OCI-M1 (cell line): ENCODE results near the gene TBC1D22A.

Experiments
- DNase-seq: peaks from one replicate; lab custom pipeline; 2025; lab: John Stamatoyannopoulos, UW

Gene TBC1D22A

DNA sequence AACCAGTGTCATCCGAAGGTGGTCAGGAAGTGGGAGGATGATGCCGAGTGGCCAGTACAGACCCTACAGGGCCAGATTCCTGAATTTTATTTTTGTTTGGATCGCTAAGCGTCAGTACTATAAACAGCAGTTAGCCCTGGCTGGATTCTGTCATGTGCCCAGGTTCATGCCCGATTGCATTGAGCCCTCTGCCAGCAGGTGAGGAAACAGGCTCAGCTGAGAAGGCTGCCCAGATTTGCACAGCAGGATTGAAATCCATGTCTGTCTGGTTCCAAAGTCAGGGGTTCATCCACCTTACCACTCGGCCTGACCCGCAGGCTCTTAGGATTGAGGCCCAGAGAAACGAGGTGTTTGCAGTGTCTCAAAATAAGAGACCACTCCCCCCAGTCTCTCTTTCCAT lies 9.1 kb upstream of the TBC1D22A start:
- DNase-seq = no peak

DNA sequence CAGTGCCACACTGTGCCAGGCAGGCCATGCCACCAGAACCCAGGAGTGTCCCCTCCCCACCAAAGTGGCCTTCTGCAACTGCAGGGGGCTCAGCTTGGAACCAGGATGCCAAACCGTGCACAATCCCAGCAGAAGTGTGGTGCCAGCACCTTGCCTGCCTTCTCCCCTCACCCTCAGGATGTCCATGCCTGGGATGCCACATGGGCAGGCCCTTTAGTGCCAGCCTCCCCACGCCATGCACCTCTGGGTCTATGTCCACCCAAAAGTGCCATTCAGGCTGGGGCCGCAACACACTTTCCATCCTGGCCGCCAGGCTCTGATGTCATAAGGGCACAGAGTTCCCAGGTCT lies 8.7 kb upstream of the TBC1D22A start:
- no peak for DNase-seq

DNA sequence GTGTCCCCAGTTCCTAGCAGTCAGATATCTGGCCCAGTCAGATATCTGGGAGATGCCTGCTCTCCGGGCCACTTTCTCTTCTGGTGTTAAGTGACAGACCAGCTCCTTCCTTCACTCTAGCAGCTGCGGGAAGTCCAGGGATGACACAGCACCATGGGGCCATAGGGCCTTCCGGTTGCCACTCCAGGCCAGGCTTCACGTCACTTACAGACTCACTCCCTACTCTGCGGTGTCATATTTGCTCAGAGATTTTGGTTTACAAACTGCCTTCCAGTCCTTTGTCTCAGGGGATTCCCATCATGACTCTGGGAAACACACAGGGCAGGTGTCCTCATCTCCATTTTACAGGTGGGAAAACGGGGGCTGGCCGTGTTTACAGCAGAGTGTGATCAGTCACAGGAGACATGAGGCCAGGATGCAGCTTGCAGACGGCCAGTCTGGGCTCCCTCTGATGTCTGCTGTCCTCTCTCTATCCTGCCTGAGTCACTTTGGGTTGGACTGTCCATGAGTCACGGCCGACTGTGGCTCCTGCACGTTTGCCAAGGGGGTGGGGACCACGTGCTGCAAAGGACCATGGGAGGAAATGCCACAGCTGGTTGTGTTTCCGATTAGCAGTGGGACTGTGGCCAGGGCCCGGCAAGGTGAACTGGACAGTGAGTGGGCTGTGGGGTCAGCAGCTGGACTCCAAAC lies 8.2 kb upstream of the TBC1D22A start:
- DNase-seq = peak; percentile 65

DNA sequence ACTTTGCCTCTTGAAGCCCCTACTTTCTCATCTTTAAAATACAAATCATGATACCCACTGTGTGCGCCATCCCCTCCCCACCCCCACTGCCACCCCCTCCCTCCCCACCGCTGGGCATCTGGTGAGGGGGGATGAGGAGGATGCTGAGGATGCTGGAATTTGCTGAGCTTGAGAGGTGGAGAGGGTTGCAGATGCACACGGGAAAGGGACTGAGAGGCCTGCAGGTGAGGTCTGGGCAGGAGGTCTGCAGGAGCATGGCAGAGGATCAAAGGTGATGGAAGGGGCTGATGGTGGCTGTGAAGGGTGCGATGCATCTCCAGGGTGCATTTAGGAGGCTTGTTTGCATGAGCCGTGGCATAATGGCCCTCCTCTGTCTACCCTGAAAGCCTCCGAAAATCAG lies 7.6 kb upstream of the TBC1D22A start:
- DNase-seq = no peak

DNA sequence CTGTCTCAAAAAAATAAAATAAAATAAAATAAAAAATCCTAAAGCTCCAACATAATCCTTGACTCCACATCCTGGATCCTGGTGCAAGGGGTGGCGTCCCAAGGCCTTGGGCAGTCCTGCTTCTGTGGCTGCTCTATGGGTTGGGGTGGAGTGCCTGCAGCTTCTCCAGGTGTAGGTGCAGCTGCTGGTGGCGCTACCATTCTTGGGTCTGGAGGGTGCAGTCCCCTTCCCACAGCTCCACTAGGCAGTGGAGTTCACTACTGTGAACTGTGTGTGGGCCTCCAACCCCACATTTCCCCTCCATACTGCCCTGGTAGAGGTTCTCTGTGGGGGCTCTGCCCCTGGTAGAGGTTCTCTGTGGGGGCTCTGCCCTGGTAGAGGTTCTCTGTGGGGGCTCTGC lies 6.9 kb upstream of the TBC1D22A start:
- DNase-seq = no peak

DNA sequence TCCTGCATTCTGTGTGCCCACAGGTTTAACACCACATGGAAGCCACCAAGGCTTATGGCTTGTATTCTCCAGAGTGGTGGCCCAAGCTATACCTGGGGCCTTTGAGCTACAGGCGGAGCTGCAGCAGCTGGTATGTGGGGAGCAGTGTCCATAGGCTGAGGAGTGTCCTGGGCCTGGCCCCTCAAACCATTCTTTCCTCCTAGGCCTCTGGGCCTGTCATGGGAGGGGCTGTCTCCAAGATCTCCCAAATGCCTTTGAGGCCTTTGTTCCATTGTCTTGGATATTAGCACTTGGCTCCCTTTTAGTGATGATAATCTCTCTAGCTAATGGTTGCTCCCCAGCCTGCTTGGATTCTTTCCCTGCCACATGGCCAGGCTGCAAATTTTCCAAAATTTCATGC lies 6.4 kb upstream of the TBC1D22A start:
- no peak for DNase-seq

DNA sequence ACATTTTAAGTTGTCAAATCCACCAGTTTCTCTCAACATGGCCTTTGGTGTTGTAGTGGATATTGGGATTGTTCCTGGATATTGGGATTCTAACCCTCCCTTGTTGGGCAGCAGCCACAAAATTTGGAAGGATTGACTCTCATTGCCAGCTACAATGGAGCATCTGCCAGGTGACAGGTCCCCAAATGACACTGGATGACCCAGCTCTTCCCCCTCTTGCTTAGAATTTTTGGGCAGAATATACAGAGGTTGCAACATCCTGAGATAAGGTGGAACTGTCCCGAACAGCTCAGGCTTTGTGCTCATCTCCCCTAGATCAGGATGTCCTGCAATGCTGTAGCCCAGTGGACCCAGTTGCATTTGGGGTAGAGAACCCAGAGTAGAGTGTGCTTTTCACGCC lies 5.3 kb upstream of the TBC1D22A start:
- DNase-seq = no peak

DNA sequence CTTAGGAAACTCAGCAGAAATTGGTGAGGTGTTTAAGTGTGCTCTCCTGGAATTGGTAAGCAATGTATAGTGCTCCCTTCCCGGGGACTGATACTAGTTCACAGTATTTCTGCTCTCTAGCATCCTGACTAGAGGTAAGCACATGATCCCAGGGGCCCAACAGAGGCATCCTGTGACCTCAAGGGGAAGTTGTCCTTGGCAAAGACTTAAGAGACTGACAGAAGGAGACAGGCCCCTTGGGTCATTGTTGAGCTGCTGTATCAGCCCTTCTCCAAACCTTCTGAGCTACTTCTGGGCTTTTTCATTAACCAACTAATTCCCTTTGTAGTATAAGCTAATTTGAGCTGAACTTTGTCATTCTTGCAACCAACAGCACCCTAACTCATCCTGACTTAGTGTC lies 4.3 kb upstream of the TBC1D22A start:
- DNase-seq = no peak

DNA sequence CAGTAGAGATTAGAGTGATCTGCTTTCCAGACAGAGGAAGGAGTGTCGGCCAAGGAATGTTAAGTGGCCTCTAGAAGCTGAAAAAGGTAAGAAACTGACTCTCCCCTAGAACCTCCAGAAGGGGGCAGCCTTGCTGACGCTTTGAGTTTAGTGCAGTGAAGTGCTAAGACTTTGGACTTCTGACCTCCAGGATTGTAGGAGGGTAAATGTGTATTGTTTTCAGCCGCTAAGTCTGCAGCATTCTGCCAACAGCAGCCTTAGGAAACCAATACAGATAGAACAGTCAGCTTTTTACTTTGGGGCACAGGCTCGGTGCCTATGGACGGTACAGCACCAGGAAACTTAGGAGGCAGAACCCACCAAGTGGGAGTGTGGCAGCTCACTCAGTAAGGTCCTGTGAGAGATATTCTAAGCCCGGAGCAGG lies 3.6 kb upstream of the TBC1D22A start:
- peak; percentile 65 for DNase-seq

DNA sequence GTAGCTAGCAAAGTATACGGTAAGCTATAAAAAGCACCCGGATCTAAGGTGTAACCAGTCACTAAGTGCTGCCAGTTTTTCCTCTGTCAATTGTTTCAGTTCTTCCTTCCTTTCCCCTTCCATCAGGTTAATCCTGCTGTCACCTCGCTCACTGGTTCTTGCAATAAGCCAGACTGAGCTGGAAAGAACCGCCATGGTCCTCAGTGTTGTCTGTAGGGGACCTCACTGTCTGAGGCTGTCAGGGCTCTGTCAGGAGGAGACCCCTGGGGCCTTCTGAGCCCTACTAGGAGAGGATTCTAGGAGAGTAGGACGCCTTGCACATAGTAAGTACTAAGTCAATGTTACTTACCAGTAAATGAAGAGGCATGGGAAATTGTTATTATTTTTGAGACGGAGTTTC lies 1.4 kb upstream of the TBC1D22A start:
- DNase-seq = no peak

DNA sequence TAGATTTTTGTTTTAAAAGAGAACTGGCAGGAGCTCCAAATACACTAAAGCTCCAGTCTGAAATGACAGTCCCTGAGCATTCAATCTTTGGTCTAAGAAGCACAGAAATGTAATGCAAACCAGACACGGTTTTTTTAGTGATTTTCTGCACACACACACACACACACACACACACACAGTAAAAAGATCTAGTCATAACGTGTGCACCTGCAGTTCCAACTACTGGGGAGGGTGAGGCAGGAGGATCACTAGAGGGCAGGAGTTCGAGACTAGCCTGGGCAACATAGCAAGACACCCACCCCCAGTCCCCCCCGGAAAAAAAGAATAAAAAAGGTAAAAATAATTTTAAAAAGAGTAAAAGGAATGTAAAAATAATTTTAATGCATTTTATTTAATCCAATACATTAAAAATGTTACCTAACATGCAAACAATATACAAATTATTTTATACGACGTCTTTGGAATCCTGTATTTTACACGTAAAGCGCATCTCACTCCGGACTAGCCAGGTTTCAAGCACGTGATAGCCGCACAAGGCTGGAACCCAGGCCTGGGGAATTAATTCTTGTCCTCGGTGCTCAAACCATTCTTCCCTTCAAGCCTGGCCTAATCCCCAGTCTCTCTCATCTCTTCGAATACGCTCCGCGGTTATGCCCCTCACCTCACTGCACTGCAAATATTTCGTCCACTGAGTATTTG lies 762 bp upstream of the TBC1D22A start:
- no peak for DNase-seq

DNA sequence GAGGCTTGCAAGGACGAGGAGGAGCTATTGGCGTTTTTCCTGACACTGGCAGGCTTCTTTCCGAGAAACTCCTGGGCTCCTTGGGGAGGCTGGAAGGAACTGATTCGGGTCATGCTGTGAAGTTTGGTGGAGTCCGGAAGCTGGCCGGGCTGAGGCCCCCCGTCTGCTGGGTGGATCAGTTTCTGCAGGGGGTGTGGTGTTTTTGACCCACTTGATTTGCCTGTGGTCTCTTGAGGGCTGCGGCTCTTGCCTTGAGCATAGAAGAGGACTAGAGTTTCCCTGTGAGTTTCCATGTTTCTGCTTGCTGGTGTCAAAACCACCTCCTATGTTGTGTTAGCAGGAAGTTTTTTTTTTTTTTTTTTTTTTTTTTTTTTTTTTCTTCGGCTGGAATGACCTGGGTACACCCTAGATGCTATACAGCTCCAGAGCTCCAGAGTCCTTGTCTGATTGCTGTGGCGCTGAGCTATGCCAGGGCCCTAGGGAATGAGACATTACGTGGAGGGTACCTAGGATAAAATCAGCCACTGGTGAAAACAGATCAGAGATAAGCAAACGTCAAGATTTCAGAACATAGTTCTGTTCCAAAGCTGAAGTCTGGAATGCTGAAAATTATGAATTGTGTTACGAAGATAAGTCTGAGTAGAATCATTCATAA lies 728 bp downstream of the TBC1D22A start:
- DNase-seq = peak; percentile 43

DNA sequence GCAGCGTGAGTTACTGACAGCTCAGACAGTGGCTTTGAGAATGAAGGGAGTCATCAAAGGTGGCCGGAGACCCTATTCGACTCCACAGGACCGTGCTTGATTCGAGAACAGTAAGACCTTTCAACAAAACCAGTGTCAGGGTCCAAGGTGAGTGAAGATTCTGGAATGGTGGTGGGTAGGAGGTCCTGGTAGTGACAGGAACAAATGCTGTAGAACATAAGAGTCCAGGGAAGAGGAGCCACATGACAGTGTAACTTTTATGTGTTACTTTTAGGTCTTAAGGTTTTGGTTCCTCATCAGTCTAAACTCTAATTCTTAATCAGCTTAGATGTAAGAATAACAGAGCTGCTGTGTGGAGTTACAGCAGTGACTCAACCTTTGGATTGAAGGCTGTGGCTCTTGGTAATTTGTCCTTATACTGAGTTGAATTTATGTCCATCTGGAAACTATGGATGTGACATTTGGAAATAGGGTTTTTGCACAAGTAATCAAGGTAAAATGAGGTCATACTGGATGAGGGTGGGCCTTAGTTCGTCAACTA lies 1.8 kb downstream of the TBC1D22A start:
- DNase-seq = no peak

DNA sequence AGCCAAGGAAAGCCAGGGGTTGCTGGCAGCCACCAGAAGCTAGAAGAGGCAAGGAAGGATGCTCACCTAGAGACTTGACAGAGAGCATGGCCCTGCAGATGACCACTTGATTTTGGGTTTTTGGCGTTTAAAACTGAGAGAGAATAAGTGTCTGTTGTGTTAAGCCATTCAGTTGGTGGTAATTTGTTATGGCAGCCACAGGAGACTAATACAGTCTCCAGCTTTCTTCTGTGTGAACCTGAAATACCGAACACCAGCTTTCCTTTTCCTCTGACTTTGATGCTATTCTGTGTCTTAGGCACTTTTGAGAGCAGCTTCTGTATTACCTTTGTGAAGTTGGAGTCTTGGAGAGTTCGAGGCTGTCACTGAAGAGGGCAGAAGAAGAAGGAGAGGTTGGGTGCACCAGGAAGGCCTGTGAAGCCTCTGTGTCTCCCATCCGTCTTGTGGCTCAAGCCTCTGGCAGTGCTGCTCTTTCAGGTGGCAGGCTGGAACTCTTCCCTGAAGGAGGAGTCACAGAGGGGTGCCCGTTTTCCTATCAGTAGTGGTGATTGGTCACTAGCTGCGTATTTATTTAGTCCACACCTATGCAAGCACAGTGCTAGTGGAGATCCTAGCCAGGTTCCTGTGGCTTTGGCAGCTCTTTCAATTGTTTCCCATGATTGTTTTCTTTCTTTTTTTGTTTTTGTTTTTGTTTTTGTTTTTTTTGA lies 2.5 kb downstream of the TBC1D22A start:
- DNase-seq = no peak

DNA sequence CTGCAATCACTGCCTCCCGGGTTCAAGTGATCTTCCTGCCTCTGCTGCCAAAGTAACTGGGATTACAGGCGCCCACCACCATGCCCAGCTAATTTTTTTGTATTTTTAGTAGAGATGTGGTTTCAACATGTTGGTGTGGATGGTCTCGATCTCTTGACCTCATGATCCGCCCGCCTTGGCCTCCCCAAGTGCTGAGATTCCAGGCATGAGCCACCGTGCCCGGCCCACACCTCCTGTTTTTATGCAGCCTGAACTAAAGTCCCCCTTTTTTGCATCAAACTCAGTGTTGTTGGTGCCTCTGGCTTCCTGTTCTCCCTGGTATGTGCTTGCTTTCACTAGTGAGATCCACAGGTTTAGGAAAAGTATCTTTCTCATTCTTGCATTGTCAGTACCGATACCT lies 4.2 kb downstream of the TBC1D22A start:
- no peak for DNase-seq

DNA sequence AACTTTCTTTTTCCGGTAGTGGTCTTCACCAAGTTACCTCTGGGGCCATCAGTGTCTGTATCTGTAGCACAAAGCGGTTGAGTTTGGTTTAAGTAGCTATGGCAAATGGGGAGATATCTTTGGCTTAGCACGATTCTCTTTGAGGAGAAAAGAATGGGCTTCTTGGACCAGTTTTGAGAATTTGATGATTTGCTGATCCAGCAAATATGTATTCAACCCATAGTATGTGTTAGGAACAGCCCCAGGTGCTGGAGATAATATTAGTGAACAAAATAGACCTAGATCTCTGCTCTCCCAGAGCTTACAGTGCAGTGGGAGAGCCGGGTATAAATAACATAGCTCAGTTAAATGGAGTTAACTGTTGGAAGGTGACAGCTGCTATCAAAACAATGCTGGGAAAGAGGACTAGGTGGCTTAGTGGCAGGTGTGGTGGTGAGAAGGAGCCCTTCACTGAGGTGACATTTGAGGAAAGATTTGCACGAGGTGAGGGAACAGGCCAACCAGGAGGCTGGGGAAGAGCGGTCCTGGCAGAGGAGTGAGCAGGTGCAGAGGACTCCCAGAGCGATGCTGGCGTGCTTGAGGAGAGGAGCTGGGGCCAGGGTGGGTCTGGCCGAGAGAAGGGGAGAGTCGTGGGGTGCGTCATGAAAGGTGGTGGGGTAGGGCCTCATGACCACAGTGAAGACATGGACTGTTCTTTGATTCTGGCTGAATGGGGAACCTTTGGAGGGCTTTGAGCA lies 5.0 kb downstream of the TBC1D22A start:
- DNase-seq = no peak

DNA sequence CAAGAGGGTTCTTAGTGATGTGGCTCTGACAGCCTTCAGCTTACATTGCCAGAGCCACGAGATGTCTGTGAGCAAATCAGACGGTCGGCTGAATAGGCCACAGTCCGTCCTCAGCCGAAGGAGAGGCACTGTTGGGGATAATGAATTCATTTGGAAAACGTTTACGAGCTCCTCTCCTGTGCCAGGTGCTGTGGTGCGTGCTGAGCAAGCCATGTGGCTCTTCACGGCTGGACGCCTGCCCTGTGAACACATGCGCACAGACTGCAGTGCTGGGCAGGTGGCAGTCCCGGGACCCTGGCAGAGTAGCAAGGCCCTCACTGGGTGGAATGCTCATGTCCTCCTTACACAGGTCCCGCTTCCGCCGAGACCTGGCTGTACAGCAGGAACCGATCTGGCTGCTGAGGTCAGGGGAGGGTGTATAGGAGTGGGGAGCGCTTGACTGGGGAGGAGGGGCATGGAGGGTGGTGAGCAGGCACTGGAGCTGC lies 6.8 kb downstream of the TBC1D22A start:
- no peak for DNase-seq

DNA sequence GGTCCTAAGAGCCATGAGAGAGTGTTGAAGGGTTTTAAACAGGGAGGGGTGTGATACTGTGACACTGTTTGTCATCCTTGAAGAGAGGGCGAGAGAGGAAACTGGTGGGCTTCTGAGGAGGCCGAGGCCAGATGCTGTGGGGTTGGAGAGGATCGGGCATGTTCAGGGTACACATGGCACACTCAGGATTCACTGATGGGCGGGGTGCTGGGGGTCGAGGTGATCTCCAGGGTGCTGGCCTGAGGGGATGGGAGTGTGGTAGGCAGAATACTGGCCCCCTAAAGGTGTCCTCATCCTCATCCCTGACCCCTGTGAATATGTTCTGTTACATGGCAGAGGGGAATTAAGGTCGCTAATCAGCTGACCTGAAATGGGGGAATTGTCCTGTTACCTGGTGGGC lies 7.3 kb downstream of the TBC1D22A start:
- DNase-seq = no peak

DNA sequence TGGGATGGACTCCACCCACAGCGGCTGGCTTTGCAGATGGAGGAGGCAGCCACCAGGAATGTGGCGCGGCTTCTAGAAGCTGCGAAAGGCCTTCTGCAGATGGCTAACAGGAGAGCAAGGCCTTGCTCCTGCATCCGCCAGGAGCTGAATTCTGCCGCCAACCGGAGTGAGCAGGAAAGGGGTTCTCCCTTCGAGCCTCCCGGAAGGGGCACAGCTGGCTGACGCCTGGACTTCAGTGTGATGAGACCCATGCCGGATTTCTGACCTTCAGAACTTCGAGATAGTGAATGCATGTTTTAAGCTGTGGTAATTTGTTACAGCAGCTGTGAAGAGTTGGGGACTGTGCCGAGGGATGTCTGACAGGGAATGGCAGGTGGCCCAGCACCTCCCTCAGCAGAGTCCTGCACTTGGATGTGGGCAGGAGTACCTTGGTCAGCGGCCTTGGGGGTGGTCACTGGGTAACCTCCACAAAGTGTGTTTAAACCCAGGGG lies 7.7 kb downstream of the TBC1D22A start:
- no peak for DNase-seq

DNA sequence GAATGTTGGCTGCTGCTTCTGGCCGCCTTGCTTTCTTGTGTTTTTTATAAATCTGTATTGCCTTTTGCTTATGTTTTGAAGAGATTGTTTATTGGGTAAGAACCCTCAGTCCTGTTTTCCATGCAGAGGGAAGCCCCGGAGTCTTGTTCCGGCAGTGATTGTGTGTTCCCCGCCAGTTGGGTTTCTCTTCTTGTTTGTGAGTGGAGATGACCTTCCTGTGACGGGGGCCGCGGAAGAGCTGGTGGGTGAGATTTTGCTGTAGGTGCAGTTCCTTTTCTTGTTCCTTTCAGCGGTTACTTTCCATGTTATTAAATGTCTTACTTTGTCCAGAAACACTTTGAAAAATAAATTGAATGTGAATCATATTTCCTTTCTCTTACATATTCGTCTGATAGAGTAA lies 8.3 kb downstream of the TBC1D22A start:
- DNase-seq = no peak

DNA sequence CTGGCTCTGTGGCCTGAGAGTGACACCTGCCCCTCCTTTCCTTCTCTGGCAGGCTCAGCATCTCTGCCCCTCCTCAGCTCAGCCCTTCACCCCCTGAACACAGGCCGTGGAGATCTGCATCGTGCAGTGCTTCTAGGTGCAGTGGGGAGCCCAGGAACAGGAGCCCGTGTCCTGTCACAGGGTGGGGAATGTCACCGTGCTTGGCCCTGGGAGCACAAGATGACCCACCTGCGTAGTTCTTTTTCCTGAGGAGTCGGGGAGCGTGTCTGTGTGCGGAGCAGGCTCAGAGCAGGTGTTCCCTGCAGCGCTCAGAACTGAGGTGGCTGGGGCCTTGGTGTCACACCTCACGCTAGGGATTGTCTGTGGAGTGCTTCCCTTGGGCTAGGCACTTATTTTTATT lies 10.6 kb downstream of the TBC1D22A start:
- DNase-seq = no peak
